Astrocyte (in vitro differentiated cells and primary cell): ENCODE results near the gene OR6S1.

Experiments used
- CTCF ChIP-seq: IDR thresholded peaks from 2 replicates; pipeline ENCODE4 v1.5.1; 2011; ENCODE audit warnings: low read depth, mild to moderate bottlenecking, inconsistent platforms, low read length, moderate library complexity; ENCODE audit not compliant: insufficient read depth
- EZH2 ChIP-seq: IDR thresholded peaks from 2 replicates; pipeline ENCODE4 v1.6.1; 2012; ENCODE audit warnings: mild to moderate bottlenecking, low read length, inconsistent platforms; ENCODE audit not compliant: insufficient read depth

DNA sequence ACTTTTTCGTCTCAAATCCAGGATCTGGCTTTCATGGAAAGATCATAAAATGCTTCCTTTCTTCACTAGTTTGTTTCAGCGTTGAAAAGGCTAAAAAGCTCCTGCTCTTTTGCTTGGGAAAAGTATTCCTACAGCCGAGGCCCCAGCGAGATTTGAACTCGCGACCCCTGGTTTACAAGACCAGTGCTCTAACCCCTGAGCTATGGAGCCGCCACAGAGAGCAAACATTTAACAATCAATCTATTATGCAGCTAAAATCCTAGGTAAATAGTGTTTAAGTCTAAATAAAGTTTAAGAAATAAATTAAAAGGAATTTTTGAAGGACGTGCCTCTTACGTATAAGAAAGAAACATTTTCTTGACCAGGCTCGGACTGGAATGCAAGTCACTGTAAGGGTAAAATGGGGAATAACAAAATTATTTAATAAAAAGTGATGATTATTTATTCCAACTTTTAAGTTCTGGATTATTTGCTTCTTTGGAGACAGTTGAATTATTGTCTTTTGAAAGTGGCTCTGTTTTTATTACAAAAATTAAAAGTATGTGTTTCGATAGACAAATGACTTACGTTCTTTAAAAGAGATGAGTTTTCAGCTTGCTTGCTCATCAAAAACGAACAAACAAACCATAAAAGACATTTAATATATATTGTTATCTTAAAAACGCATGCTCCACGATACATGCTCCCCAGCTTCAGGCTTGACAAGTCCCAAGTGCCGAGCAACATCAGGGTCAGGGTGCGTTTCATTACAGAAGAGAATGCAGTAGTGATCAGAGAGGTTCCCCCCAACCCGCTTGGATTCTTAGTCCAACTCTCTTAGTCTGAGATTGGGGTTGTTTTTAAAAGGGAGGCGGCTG, 10.2 kb downstream of the OR6S1 start:
- TF ChIP-seq CTCF (no peak), EZH2 (no peak)
